Tibial artery (tissue), 4 donors: ENCODE results near the gene ZC3H12C.
"Not testable (repeated sequence)": the region's sequence is repeated elsewhere in the genome, so short reads cannot be mapped to it uniquely, and the experiment has no call there.

Experiments used
- DNase-seq, 2 donors: peaks; one replicate each; pipeline ENCODE4 v3.0.0-alpha.2; 2019
- H3K27ac ChIP-seq, 2 donors: fragments of 200-600 bp; sonication (generic) in 1 of 2; 1 replicate in 1 of 2; 2 replicates in 1 of 2; pipeline ENCODE4 v1.5.1; 2018 to 2019; ENCODE audit warnings: mild to moderate bottlenecking in 1 of 2
- H3K27me3 ChIP-seq, 2 donors: fragments of 200-600 bp; sonication (generic) in 1 of 2; one replicate each; pipeline versions ENCODE4 v1.5.1 to v1.6.0; 2016 to 2019
- H3K36me3 ChIP-seq, 3 donors: fragments of 200-600 bp; sonication (generic) in 2 of 3; one replicate each; pipeline ENCODE4 v1.5.1; 2016 to 2019; ENCODE audit warnings: mild to moderate bottlenecking in 2 of 3
- H3K4me1 ChIP-seq, 4 donors: fragments of 200-600 bp; sonication (generic) in 2 of 4; 1 replicate in 3 of 4; 2 replicates in 1 of 4; pipeline ENCODE4 v1.5.1; 2016 to 2019
- H3K4me3 ChIP-seq, 2 donors: fragments of 200-600 bp; sonication (generic) in 1 of 2; 1 replicate in 1 of 2; 2 replicates in 1 of 2; pipeline ENCODE4 v1.5.1; 2018 to 2019; ENCODE audit warnings: mild to moderate bottlenecking in 2 of 2
- H3K9me3 ChIP-seq, 3 donors: fragments of 200-600 bp; sonication (generic) in 1 of 3; one replicate each; pipeline ENCODE4 v1.5.1; 2016 to 2019
- intact Hi-C: fragments of 100-400 bp; cut with DNase I; formaldehyde crosslinking; loops from one replicate; pipeline ENCODE4 v1.15.0; 2023; ENCODE audit warnings: low total_unique reads
- TF ChIP-seq, protein P1 (sequence below), 2 experiments: fragments of 200-600 bp in 1 of 2; fragments of 450-650 bp in 1 of 2; IDR thresholded peaks; one replicate each; pipeline ENCODE4 v1.5.1; 2017 to 2019; ENCODE audit warnings: antibody characterized with exemption in 2 of 2, mild to moderate bottlenecking in 1 of 2, moderate library complexity in 1 of 2

Gene ZC3H12C

DNA sequence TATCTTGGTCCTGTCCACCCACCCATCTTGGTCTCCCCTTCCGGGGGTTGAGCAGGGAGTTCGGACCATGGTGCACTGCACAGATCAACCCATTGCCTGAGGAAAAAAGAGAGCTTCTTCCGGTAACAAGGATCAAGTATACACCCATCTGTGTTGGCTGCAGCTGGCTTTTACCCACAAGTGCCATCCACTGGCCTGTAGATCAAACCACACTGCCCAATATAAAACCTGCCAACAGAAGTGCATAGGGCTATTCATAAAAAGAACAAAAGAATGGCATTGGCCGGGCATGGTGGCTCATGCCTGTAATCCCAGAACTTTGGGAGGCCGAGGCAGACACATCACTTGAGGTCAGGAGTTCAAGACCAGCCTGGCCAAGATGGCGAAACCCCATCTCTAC, 94.5 kb downstream of the ZC3H12C start:
- Histone ChIP-seq H3K9me3 (no peaks in the 10 kb centered on the region), H3K36me3 (no peaks in the 10 kb centered on the region), H3K4me1 (no peaks in the 10 kb centered on the region), H3K27me3 (no peaks in the 10 kb centered on the region), H3K27ac (no peak overlapping the region), H3K4me3 (no peak overlapping the region)
- TF ChIP-seq, protein P1, sequence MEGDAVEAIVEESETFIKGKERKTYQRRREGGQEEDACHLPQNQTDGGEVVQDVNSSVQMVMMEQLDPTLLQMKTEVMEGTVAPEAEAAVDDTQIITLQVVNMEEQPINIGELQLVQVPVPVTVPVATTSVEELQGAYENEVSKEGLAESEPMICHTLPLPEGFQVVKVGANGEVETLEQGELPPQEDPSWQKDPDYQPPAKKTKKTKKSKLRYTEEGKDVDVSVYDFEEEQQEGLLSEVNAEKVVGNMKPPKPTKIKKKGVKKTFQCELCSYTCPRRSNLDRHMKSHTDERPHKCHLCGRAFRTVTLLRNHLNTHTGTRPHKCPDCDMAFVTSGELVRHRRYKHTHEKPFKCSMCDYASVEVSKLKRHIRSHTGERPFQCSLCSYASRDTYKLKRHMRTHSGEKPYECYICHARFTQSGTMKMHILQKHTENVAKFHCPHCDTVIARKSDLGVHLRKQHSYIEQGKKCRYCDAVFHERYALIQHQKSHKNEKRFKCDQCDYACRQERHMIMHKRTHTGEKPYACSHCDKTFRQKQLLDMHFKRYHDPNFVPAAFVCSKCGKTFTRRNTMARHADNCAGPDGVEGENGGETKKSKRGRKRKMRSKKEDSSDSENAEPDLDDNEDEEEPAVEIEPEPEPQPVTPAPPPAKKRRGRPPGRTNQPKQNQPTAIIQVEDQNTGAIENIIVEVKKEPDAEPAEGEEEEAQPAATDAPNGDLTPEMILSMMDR (IDR thresholded peaks at IDR 0.05): no peak
- no peak for DNase-seq
- intact Hi-C loops: no loop called here

DNA sequence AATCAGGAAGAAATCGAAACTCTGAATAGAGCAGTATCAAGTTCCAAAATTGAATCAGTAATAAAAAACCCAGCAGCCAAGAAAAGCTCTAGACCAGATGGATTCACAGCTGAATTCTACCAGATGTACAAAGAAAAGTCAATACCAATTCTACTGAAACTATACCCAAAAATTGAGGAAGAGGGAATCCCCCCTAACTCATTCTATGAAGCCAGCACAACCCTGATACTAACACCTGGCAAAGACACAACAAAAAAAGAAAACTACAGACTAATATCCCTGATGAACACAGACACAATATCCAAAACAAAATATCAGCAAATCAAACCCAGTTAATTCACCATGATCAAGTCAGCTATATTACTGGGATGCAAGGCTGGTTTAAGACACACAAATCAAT, 97.7 kb downstream of the ZC3H12C start:
- H3K27ac ChIP-seq: no peak overlapping the region
- no peak overlapping the region for H3K4me3 ChIP-seq
- H3K4me1 ChIP-seq: no peaks in the 10 kb centered on the region
- no peaks in the 10 kb centered on the region for H3K36me3 ChIP-seq
- no peak for DNase-seq
- no peaks in the 10 kb centered on the region for H3K9me3 ChIP-seq
- H3K27me3 ChIP-seq: no peaks in the 10 kb centered on the region
- intact Hi-C loops: no loop called here
- TF ChIP-seq, protein P1 (IDR thresholded peaks at IDR 0.05): no peak

DNA sequence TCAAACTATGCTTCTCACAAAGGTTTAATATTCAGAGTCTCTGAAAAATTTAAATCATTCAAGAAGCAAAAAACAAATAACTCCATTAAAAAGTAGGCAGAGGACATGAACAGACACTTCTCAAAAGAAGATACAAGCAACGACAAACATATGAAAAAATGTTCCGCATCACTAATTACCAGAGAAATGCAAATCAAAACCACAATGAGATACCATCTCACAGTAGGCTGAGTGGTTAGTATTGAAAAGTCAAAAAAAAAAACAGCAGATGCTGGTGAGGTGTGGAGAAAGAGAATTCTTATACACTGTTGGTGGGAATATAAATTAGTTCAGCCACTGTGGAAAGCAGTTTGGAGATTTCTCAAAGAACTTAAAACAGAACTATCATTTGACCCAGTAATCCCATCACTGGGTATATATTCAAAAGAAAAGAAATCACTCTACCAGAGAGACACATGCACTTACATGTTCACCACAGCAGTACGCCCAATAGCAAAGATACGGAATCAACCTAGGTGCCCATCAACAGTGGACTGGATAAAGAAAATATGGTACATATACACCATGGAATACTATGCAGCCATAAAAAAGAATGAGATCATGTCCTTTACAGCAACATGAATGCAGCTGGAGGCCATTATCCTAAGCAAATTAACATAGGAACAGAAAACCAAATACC, 99.6 kb downstream of the ZC3H12C start:
- H3K4me1 ChIP-seq, H3K27ac ChIP-seq, H3K9me3 ChIP-seq, H3K4me3 ChIP-seq, DNase-seq, H3K36me3 ChIP-seq, intact Hi-C loops, H3K27me3 ChIP-seq: not testable (repeated sequence)

DNA sequence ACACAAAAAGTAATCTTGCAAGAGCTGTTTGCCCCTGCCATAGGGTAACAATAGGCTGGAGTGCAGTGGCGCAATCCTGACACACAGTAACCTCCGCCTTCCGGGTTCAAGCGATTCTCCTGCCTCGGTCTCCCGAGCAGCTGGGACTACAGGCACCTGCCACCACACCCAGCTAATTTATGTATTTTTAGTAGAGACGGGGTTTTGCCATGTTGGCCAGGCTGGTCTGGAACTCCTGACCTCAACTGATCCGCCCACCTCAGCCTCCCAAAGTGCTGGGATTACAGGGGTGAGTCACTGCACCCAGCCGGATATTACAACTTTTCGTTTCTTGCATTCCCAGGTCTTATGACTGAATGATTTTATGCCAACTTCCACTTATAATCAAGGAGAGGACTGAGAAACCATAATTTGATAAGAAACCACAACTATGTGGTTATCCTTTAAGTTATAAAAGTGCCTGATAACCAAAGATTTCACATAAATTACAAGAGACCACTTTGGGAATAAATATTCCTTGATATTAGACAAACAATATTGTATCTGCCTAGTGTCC, 101.1 kb downstream of the ZC3H12C start:
- H3K9me3 ChIP-seq, DNase-seq, H3K4me1 ChIP-seq, H3K36me3 ChIP-seq, intact Hi-C loops, H3K27ac ChIP-seq, H3K27me3 ChIP-seq, H3K4me3 ChIP-seq: not testable (repeated sequence)

DNA sequence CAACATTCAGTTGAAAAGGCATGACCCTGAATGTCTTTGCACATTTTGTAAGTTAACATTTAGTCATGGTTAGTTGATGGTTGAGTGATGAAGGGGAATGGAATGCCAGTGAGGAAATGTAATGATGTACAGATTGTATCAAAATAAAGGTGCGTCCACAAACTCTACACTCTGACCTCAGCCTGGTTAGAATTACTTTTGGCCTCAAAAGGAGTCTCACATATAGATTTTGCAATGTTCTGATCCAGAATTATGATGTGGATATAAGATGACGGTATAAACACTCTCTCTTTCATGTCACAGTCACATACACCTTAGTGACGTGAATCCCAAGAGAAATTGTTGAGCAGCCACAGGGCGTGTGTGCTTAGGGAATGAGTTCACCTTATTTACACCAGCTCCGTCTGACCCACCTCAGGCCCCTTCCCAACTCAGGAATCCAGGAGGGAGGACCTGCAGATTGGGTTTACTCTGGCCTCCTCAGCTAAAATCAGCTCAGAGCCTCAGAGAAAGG, 103.1 kb downstream of the ZC3H12C start:
- Histone ChIP-seq H3K27me3 (no peaks in the 10 kb centered on the region), H3K27ac (no peak overlapping the region), H3K36me3 (no peaks in the 10 kb centered on the region), H3K9me3 (no peaks in the 10 kb centered on the region), H3K4me3 (no peak overlapping the region), H3K4me1 (no peaks in the 10 kb centered on the region)
- intact Hi-C loops: no loop called here
- DNase-seq: no peak
- TF ChIP-seq, protein P1 (IDR thresholded peaks at IDR 0.05): no peak

DNA sequence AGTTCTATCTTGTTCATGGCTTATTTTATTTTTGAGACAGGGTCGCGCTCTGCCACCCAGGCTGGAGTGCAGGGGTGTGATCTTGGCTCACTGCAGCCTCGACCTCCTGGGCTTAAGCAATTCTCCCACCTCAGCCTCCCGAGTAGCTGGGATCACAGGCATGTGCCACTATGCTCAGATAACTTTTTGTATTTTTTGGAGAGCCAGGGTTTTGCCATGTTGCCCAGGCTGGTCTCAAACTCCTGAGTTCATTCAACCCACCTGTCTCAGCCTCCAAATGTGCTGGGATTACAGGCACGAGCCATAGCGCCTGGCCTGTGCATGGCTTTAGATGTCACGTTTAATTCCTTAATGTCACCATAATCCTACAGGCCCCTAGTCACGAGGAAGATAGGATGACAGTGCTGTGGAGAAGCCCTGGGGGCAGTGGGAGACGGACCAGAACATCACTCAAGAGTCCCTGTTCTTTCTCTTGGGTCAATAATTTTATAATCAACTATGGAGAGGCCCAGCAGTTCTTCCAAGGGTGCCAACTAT, 103.8 kb downstream of the ZC3H12C start:
- H3K36me3 ChIP-seq: no peaks in the 10 kb centered on the region
- intact Hi-C loops: no loop called here
- TF ChIP-seq, protein P1 (IDR thresholded peaks at IDR 0.05): no peak
- no peaks in the 10 kb centered on the region for H3K27me3 ChIP-seq
- no peak overlapping the region for H3K27ac ChIP-seq
- DNase-seq: no peak
- no peak overlapping the region for H3K4me3 ChIP-seq
- H3K4me1 ChIP-seq: no peaks in the 10 kb centered on the region
- no peaks in the 10 kb centered on the region for H3K9me3 ChIP-seq
